Measurements from ENCODE around the gene TAF5L. TPM values are rescaled to one million over a fixed set of nuclear protein-coding genes. Genes with fewer than 3 reads are reported as not detected.

TAF5L gene
- total and polyA plus RNA-seq, 5 experiments from 2014 or later: 4.1 to 22.4 (median 4.2) TPM

- H3K4me3 Mint-ChIP-seq: no peak overlapping the region
- peaks cover 0 to 73% (median 8%) of the 10 kb centered on the region in 3 donors for H3K36me3 Mint-ChIP-seq
- no peak for DNase-seq
- POLR2A ChIA-PET: no interaction called here
- ATAC-seq: no peak
- H3K9me3 Mint-ChIP-seq: no peaks in the 10 kb centered on the region
- peak overlapping the region in 3 of 10 donors; percentile 9 to 45 (median 12) for H3K27ac Mint-ChIP-seq
- H3K4me1 Mint-ChIP-seq: peaks cover 5 to 9% (median 6%) of the 10 kb centered on the region in 4 donors
- H3K27me3 Mint-ChIP-seq: no peaks in the 10 kb centered on the region
Observed at GRCh38 chr1:229657993-229658755, 32.3 kb upstream of the TAF5L start.

- POLR2A ChIA-PET: no interaction called here
- no peak overlapping the region for H3K4me3 Mint-ChIP-seq
- H3K27ac Mint-ChIP-seq: peak overlapping the region in 1 of 10 donors; percentile 36
- peaks cover 3 to 85% (median 8%) of the 10 kb centered on the region in 3 donors for H3K36me3 Mint-ChIP-seq
- H3K4me1 Mint-ChIP-seq: peaks cover 0 to 2% (median 0%) of the 10 kb centered on the region in 4 donors
- no peaks in the 10 kb centered on the region for H3K27me3 Mint-ChIP-seq
- ATAC-seq (no peak), DNase-seq (no peak)
- no peaks in the 10 kb centered on the region for H3K9me3 Mint-ChIP-seq
Observed at GRCh38 chr1:229655781-229656180, 29.9 kb upstream of the TAF5L start.

GRCh38 chr1:229653420-229653819, 27.5 kb upstream of the TAF5L start:
- Mint-ChIP-seq H3K9me3 (no peaks in the 10 kb centered on the region), H3K4me3 (no peak overlapping the region), H3K36me3 (peaks cover 2 to 90% (median 3%) of the 10 kb centered on the region in 3 donors), H3K27ac (peak overlapping the region in 2 of 10 donors; percentile 38 to 45), H3K27me3 (no peaks in the 10 kb centered on the region), H3K4me1 (peaks cover 0 to under 1% (median 0%) of the 10 kb centered on the region in 4 donors)
- ATAC-seq: no peak
- POLR2A ChIA-PET: no interaction called here
- DNase-seq: no peak

GRCh38 chr1:229651546-229651945, 25.6 kb upstream of the TAF5L start:
- DNase-seq (no peak), ATAC-seq (no peak)
- Mint-ChIP-seq H3K36me3 (peaks cover 3 to 89% (median 6%) of the 10 kb centered on the region in 3 donors), H3K4me3 (no peak overlapping the region), H3K27ac (no peak overlapping the region), H3K4me1 (no peaks in the 10 kb centered on the region), H3K27me3 (no peaks in the 10 kb centered on the region), H3K9me3 (no peaks in the 10 kb centered on the region)
- POLR2A ChIA-PET: no interaction called here

- DNase-seq (no peak), ATAC-seq (no peak)
- Mint-ChIP-seq H3K36me3 (peaks cover 3 to 89% (median 10%) of the 10 kb centered on the region in 3 donors), H3K27me3 (no peaks in the 10 kb centered on the region), H3K27ac (no peak overlapping the region), H3K9me3 (no peaks in the 10 kb centered on the region), H3K4me3 (no peak overlapping the region), H3K4me1 (peaks cover 0 to 6% (median 1%) of the 10 kb centered on the region in 4 donors)
- POLR2A ChIA-PET: no interaction called here
Observed at GRCh38 chr1:229650045-229650444, 24.1 kb upstream of the TAF5L start.

GRCh38 chr1:229648406-229648805, 22.5 kb upstream of the TAF5L start:
- H3K27ac Mint-ChIP-seq: no peak overlapping the region
- H3K4me1 Mint-ChIP-seq: peaks cover 0 to 9% (median 7%) of the 10 kb centered on the region in 4 donors
- H3K9me3 Mint-ChIP-seq: no peaks in the 10 kb centered on the region
- no peak for ATAC-seq
- DNase-seq: no peak
- peaks cover 3 to 90% (median 10%) of the 10 kb centered on the region in 3 donors for H3K36me3 Mint-ChIP-seq
- no peak overlapping the region for H3K4me3 Mint-ChIP-seq
- POLR2A ChIA-PET: no interaction called here
- H3K27me3 Mint-ChIP-seq: no peaks in the 10 kb centered on the region

GRCh38 chr1:229645324-229645993, 19.5 kb upstream of the TAF5L start:
- POLR2A ChIA-PET: interaction anchor here (0.7 kb wide), 1 partner anchor 18 kb away, joined by 3 read pairs; no protein-coding TSS in a partner anchor
- peaks cover 5 to 21% (median 14%) of the 10 kb centered on the region in 4 donors for H3K4me1 Mint-ChIP-seq
- peaks cover 0 to 77% (median 8%) of the 10 kb centered on the region in 3 donors for H3K36me3 Mint-ChIP-seq
- H3K27ac Mint-ChIP-seq: peak overlapping the region in 3 of 10 donors; percentile 41 to 78 (median 53)
- H3K9me3 Mint-ChIP-seq: no peaks in the 10 kb centered on the region
- ATAC-seq (no peak), DNase-seq (no peak)
- no peak overlapping the region for H3K4me3 Mint-ChIP-seq
- H3K27me3 Mint-ChIP-seq: no peaks in the 10 kb centered on the region

- H3K36me3 Mint-ChIP-seq: peaks cover 0 to 75% (median 8%) of the 10 kb centered on the region in 3 donors
- no peaks in the 10 kb centered on the region for H3K27me3 Mint-ChIP-seq
- peaks cover 9 to 26% (median 15%) of the 10 kb centered on the region in 4 donors for H3K4me1 Mint-ChIP-seq
- no peaks in the 10 kb centered on the region for H3K9me3 Mint-ChIP-seq
- peak overlapping the region in 3 of 10 donors; percentile 31 to 73 (median 35) for H3K27ac Mint-ChIP-seq
- DNase-seq (no peak), ATAC-seq (no peak)
- POLR2A ChIA-PET: no interaction called here
- no peak overlapping the region for H3K4me3 Mint-ChIP-seq
Observed at GRCh38 chr1:229643996-229644745, 18.2 kb upstream of the TAF5L start.

GRCh38 chr1:229642970-229643369, 17.0 kb upstream of the TAF5L start:
- H3K36me3 Mint-ChIP-seq: peaks cover 0 to 78% (median 8%) of the 10 kb centered on the region in 3 donors
- H3K4me3 Mint-ChIP-seq: no peak overlapping the region
- no peaks in the 10 kb centered on the region for H3K27me3 Mint-ChIP-seq
- H3K27ac Mint-ChIP-seq: no peak overlapping the region
- H3K4me1 Mint-ChIP-seq: peaks cover 11 to 26% (median 16%) of the 10 kb centered on the region in 4 donors
- DNase-seq (no peak), ATAC-seq (no peak)
- POLR2A ChIA-PET: no interaction called here
- H3K9me3 Mint-ChIP-seq: no peaks in the 10 kb centered on the region

GRCh38 chr1:229642376-229642775, 16.5 kb upstream of the TAF5L start:
- no peaks in the 10 kb centered on the region for H3K9me3 Mint-ChIP-seq
- no peak for DNase-seq
- peaks cover 11 to 26% (median 17%) of the 10 kb centered on the region in 4 donors for H3K4me1 Mint-ChIP-seq
- no peak for ATAC-seq
- H3K4me3 Mint-ChIP-seq: no peak overlapping the region
- H3K27me3 Mint-ChIP-seq: no peaks in the 10 kb centered on the region
- POLR2A ChIA-PET: no interaction called here
- no peak overlapping the region for H3K27ac Mint-ChIP-seq
- H3K36me3 Mint-ChIP-seq: peaks cover 0 to 78% (median 14%) of the 10 kb centered on the region in 3 donors

- Mint-ChIP-seq H3K4me3 (no peak overlapping the region), H3K27ac (no peak overlapping the region), H3K36me3 (peaks cover 0 to 78% (median 21%) of the 10 kb centered on the region in 3 donors), H3K27me3 (no peaks in the 10 kb centered on the region), H3K4me1 (peaks cover 11 to 26% (median 19%) of the 10 kb centered on the region in 4 donors), H3K9me3 (no peaks in the 10 kb centered on the region)
- no peak for ATAC-seq
- POLR2A ChIA-PET: no interaction called here
- DNase-seq: no peak
Observed at GRCh38 chr1:229641306-229641705, 15.4 kb upstream of the TAF5L start.

- H3K4me1 Mint-ChIP-seq: peaks cover 11 to 24% (median 21%) of the 10 kb centered on the region in 4 donors
- no peaks in the 10 kb centered on the region for H3K9me3 Mint-ChIP-seq
- no peak overlapping the region for H3K4me3 Mint-ChIP-seq
- POLR2A ChIA-PET: no interaction called here
- H3K27me3 Mint-ChIP-seq: no peaks in the 10 kb centered on the region
- H3K27ac Mint-ChIP-seq: no peak overlapping the region
- ATAC-seq: no peak
- DNase-seq: no peak
- peaks cover 0 to 80% (median 26%) of the 10 kb centered on the region in 3 donors for H3K36me3 Mint-ChIP-seq
Observed at GRCh38 chr1:229640455-229640854, 14.5 kb upstream of the TAF5L start.
